Fibroblast of pulmonary artery (primary cell): Measurements from ENCODE around the gene MED22.
"Not testable (repeated sequence)": the region's sequence is repeated elsewhere in the genome, so short reads cannot be mapped to it uniquely, and the experiment has no call there.

Experiments
- DNase-seq: peaks from one replicate; pipeline ENCODE4 v3.0.0-alpha.2; 2010; ENCODE audit warnings: low read depth
- H3K4me3 ChIP-seq: replicated peaks from 2 replicates; pipeline ENCODE4 v1.5.1; 2011; ENCODE audit warnings: low read depth, mild to moderate bottlenecking, control low read depth, low read length, moderate library complexity
- CTCF ChIP-seq: IDR thresholded peaks from 2 replicates; pipeline ENCODE4 v1.5.1; 2011; ENCODE audit warnings: mild to moderate bottlenecking, control low read depth, low read length, inconsistent platforms; ENCODE audit errors: missing control alignments

MED22 gene

GRCh38 chr9:133321411-133321935 lies 26.5 kb downstream of the MED22 start:
- no peak for DNase-seq
- no peak overlapping the region for H3K4me3 ChIP-seq

GRCh38 chr9:133320421-133320881 lies 27.5 kb downstream of the MED22 start:
- no peak for DNase-seq

More at GRCh38 chr9:133321411-133321935, 26.5 kb downstream of the MED22 start:
- no peak for TF ChIP-seq CTCF

GRCh38 chr9:133317551-133317950 lies 30.4 kb downstream of the MED22 start:
- not testable (repeated sequence) for DNase-seq, H3K4me3 ChIP-seq

More at GRCh38 chr9:133320421-133320881, 27.5 kb downstream of the MED22 start:
- H3K4me3 ChIP-seq: no peak overlapping the region
- TF ChIP-seq CTCF: no peak

- H3K4me3 ChIP-seq: no peak overlapping the region
- no peak for TF ChIP-seq CTCF
- no peak for DNase-seq
These were observed 31.9 kb downstream of the MED22 start for GRCh38 chr9:133315997-133316396.

- DNase-seq: no peak
- no peak overlapping the region for H3K4me3 ChIP-seq
- TF ChIP-seq CTCF: no peak
These were observed 38.3 kb downstream of the MED22 start for GRCh38 chr9:133309608-133310007.

GRCh38 chr9:133307301-133307700 lies 40.6 kb downstream of the MED22 start:
- TF ChIP-seq CTCF: no peak
- no peak for DNase-seq
- no peak overlapping the region for H3K4me3 ChIP-seq

- no peak overlapping the region for H3K4me3 ChIP-seq
- no peak for TF ChIP-seq CTCF
- no peak for DNase-seq
These were observed 41.4 kb downstream of the MED22 start for GRCh38 chr9:133306242-133307204.
